Nephron progenitor cell (in vitro differentiated cells): ENCODE data around the gene GLIS1.

ENCODE experiments used
- DNase-seq: peaks from one replicate; pipeline ENCODE4 v3.0.0; 2021
- H3K27ac Mint-ChIP-seq: 2 replicates; pipeline ENCODE4 v1.8.0; 2021; ENCODE audit warnings: mild to moderate bottlenecking, moderate library complexity, mixed read lengths
- H3K27me3 Mint-ChIP-seq: 2 replicates; pipeline ENCODE4 v1.8.0; 2021; ENCODE audit warnings: mild to moderate bottlenecking, low read depth, mixed read lengths; ENCODE audit not compliant: poor library complexity
- H3K36me3 Mint-ChIP-seq: 2 replicates; pipeline ENCODE4 v1.8.0; 2021; ENCODE audit warnings: low read depth, mixed read lengths
- H3K4me1 Mint-ChIP-seq: 2 replicates; pipeline ENCODE4 v1.8.0; 2021; ENCODE audit warnings: mixed read lengths
- H3K4me3 Mint-ChIP-seq: 2 replicates; pipeline ENCODE4 v1.8.0; 2021; ENCODE audit warnings: mild to moderate bottlenecking, moderate library complexity, mixed read lengths
- H3K9me3 Mint-ChIP-seq: 2 replicates; pipeline ENCODE4 v1.8.0; 2021; ENCODE audit warnings: mild to moderate bottlenecking, moderate library complexity, mixed read lengths
- CTCF ChIP-seq: fragments of 200-600 bp; sonication (generic); IDR thresholded peaks from 2 replicates; pipeline ENCODE4 v1.5.0; 2021; ENCODE audit warnings: antibody characterized with exemption

Gene GLIS1

GRCh38 chr1:53731779-53732305 is 7.1 kb downstream of the GLIS1 start:
- DNase-seq: no peak
- Mint-ChIP-seq H3K27me3 (peaks cover 25% of the 10 kb centered on the region), H3K36me3 (no peaks in the 10 kb centered on the region), H3K27ac (no peak overlapping the region), H3K4me3 (no peak overlapping the region), H3K4me1 (peaks cover 70% of the 10 kb centered on the region), H3K9me3 (no peaks in the 10 kb centered on the region)
- TF ChIP-seq CTCF: no peak

GRCh38 chr1:53731043-53731600 is 7.8 kb downstream of the GLIS1 start:
- no peak for DNase-seq
- Mint-ChIP-seq H3K27ac (no peak overlapping the region), H3K4me1 (peaks cover 67% of the 10 kb centered on the region), H3K27me3 (peaks cover 18% of the 10 kb centered on the region), H3K36me3 (no peaks in the 10 kb centered on the region), H3K9me3 (no peaks in the 10 kb centered on the region), H3K4me3 (no peak overlapping the region)
- no peak for TF ChIP-seq CTCF

- H3K4me3 Mint-ChIP-seq: no peak overlapping the region
- peaks cover 18% of the 10 kb centered on the region for H3K27me3 Mint-ChIP-seq
- no peak overlapping the region for H3K27ac Mint-ChIP-seq
- DNase-seq: no peak
- H3K4me1 Mint-ChIP-seq: peaks cover 60% of the 10 kb centered on the region
- no peak for TF ChIP-seq CTCF
- no peaks in the 10 kb centered on the region for H3K9me3 Mint-ChIP-seq
- H3K36me3 Mint-ChIP-seq: no peaks in the 10 kb centered on the region
These were observed 8.6 kb downstream of the GLIS1 start for GRCh38 chr1:53730224-53730865.

GRCh38 chr1:53729456-53730223 is 9.3 kb downstream of the GLIS1 start:
- no peaks in the 10 kb centered on the region for H3K36me3 Mint-ChIP-seq
- H3K27me3 Mint-ChIP-seq: peaks cover 23% of the 10 kb centered on the region
- H3K4me3 Mint-ChIP-seq: no peak overlapping the region
- no peak overlapping the region for H3K27ac Mint-ChIP-seq
- TF ChIP-seq CTCF: no peak
- H3K4me1 Mint-ChIP-seq: peaks cover 53% of the 10 kb centered on the region
- H3K9me3 Mint-ChIP-seq: no peaks in the 10 kb centered on the region
- no peak for DNase-seq

- no peak for TF ChIP-seq CTCF
- H3K9me3 Mint-ChIP-seq: no peaks in the 10 kb centered on the region
- H3K4me1 Mint-ChIP-seq: peaks cover 46% of the 10 kb centered on the region
- peaks cover 25% of the 10 kb centered on the region for H3K27me3 Mint-ChIP-seq
- H3K36me3 Mint-ChIP-seq: no peaks in the 10 kb centered on the region
- DNase-seq: no peak
- no peak overlapping the region for H3K4me3 Mint-ChIP-seq
- H3K27ac Mint-ChIP-seq: no peak overlapping the region
These were observed 10.1 kb downstream of the GLIS1 start for GRCh38 chr1:53728702-53729455.
